NCI-H510A (cell line): ENCODE measurements around the gene CEBPG.

ENCODE experiments used
- DNase-seq: peaks from one replicate; lab custom pipeline; 2025; lab: John Stamatoyannopoulos, UW

The CEBPG gene

DNA sequence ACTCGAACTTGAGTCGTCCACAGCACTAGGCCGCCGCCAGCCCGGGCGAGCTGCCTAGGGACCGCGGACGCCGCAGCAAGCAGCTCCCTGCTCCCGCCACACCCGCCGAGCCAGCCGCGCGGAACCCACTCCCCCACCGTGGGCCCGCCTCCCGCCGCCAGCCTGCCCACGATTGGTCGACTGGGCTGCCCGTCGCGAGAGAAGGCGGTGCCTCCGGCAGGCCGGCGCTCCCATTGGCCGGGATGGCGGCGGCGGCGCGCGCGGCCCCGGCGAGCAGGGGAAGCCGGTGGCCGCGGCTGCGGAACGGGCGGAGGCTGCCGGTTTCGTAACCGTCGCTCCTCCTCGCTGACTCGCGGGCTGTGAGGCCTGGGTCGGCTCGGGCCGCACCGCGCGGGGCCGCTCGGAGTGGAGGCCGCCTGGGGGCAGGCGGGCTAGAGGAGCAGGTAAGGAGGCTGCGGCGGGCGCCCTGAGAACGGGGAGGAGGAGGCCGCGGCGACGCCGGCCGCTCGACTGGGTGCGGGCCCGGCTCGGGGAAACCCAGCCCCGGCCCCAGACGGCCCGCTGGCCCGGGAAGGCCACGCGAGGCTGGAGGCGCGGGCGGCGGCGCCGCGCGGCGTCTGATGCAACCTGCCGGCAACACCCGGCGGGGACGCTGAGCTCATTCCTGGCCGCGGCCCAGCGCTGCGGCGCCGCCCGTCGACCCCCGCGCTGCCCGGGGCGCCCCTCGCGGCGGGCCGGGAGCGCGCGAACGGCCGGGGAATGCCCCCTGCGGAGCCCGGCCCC lies at the start of gene CEBPG:
CEBPG (plus strand) TSS at position 257 of the 783 bp plus-strand sequence. CDS start 5,531 bp downstream, outside the sequence.
- peak; percentile 67 for DNase-seq

DNA sequence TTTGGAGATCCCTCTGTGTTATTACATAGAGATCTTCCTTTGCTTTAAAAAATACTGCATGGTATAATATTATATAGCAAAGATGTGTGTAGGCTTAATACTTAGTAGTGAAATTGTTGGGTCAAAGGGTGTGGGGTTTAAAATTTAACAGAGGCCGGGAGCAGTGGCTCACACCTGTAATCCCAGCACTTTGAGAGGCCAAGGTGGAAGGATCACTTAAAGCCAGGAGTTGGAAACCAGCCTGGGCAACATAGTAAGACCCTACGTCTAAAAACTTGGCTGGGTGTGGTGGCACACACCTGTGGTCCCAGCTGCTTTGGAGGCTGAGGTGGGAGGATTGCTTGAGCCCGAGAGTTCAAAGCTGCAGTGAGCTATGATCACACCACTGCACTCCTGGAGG lies 48.9 kb upstream of the CEBPG start:
- DNase-seq = no peak

DNA sequence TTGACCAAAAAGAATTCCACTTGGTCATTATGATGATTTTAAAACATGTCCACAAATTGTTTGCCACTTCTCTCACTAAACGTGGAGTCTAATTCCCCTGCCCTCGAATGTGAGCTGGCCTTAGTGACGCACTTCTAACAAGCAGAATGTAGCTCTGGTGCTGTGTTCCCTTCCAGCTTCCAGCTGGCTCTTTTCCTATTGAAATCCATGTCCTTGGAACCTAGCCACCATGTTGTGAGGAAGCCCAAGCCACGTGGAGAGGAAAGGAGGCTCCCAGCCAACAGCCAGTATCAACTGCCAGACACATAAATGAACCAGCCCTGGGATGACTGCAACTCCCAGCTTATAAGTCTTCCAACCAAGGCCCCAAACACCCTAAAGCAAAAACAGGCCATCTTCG lies 47.6 kb upstream of the CEBPG start:
- DNase-seq = no peak

DNA sequence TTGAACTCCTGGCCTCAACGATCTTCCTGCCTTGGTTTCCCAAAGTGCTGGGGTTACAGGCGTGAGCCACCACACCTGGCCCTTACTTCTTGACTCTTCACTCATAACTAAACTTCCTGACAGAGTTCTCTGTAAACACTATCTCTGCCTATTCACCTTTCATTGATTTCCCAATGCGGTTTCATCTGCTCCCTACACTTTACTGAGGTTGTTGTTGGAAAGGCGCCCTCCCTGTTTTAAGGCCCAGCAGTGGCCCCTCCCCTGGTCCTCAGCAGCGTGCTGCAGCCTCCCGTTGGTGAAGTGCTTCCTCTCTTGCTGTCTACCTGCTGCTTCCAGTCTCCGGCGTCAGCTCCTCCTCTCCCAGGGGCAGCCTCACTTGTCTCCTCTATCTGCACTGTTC lies 44.4 kb upstream of the CEBPG start:
- no peak for DNase-seq

DNA sequence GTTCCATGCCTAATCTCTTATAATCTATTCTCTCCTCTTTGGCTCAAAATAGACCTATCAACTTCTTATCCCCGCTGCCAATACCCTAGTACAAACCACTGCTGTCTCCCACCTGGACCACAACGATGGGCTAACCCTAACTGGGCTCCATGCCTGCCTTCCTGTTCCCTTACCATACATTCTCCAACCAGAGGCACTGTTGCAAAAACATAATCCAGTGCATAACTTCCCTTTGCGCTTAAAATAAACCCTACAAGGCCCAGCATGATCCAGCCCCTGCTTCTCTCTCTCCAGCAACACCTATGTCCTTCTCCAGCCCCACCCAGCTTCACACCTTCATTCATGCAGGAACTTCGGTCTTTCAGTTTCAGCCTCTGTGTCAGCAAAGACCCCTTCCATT lies 43.8 kb upstream of the CEBPG start:
- DNase-seq = no peak

DNA sequence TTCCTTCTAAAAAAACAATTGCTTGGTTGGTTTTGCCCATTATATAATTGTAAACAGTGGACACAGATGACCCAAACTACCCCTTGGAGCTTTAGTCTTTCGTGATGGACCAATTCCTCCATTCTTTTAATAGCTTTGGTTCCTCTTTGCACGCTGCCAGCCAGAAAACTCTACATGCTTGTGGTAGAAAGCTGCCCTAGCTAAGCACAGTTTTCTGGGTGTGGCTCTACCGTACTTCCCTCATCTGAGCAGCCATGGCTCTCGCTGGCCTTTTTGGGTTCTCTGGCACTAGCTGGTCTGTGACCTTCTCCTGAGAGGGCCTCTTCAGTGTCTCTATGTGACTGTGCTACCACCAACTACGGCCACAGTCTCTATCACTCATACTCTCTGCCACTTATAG lies 41.3 kb upstream of the CEBPG start:
- no peak for DNase-seq

DNA sequence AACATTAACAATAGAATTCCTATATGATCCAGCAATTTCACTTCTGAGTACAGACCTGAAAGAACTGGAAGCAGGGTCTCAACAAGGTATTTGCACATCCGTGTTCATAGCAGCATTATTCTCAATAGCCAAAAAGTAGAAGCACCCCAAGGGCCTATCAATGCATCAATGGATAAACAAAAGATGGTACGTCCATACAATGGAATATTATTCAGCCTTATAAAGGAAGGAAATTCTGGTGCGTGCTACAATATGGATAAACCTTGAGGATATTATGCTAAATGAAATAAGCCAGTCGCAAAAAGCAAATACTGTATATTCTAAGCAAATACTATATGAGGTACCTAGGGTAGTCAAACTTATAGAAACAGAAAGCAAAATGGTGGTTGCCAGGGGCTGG lies 40.4 kb upstream of the CEBPG start:
- DNase-seq = no peak

DNA sequence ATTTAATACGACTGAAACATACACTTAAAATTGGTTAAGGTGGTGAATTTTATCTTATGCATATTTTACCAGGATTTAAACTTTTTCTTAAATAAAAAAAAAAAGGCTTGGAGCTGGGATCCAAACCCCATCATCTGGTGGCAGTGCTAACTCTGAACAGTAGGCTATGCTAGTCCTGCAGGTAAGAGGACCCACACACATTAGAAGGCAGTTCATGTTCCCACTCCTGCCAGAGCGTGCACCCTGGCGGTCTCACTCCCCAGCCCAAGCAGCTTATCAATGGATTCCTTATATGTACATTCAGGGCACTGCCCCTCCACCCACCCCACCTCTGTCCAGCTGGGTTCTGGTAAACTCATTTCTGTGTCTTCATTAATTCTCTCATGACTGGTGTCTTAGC lies 39.9 kb upstream of the CEBPG start:
- DNase-seq = no peak

DNA sequence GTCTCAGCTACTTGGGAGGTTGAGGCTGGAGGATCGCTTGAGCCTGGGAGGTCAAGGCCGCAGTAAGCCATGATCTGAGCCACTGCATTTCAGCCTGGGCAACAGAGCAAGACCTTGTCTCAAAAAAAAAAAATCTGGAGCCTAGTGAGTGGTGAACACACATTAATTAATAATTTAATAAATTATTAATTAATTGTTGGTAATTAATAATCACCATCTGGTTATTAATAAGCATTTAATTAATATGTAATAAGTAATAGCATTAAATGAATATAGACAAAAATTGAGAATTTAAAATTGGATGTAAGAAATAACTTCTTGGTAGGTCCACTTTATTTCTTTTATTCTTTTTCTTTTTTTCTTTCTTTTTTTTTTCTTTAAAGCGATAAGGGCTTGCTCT lies 39.2 kb upstream of the CEBPG start:
- DNase-seq = no peak

DNA sequence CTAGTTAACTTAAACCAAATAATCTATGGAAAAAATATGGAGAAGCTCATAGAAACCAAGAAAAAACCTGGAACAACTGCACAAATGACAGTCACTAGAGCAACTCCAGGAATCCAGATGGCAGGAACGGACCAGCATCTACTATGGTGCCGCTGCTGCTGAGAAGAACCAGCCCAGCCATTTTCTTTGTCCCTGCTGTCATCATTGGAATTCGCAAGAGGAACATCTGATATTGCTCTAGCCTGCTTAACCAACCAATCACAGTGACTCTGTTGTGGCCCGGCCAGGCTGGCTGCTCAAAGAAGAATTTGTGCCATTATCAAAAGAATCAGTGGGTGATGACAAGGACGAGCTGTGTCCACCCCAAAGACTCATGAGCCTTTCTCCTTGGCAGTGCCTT lies 38.1 kb upstream of the CEBPG start:
- no peak for DNase-seq

DNA sequence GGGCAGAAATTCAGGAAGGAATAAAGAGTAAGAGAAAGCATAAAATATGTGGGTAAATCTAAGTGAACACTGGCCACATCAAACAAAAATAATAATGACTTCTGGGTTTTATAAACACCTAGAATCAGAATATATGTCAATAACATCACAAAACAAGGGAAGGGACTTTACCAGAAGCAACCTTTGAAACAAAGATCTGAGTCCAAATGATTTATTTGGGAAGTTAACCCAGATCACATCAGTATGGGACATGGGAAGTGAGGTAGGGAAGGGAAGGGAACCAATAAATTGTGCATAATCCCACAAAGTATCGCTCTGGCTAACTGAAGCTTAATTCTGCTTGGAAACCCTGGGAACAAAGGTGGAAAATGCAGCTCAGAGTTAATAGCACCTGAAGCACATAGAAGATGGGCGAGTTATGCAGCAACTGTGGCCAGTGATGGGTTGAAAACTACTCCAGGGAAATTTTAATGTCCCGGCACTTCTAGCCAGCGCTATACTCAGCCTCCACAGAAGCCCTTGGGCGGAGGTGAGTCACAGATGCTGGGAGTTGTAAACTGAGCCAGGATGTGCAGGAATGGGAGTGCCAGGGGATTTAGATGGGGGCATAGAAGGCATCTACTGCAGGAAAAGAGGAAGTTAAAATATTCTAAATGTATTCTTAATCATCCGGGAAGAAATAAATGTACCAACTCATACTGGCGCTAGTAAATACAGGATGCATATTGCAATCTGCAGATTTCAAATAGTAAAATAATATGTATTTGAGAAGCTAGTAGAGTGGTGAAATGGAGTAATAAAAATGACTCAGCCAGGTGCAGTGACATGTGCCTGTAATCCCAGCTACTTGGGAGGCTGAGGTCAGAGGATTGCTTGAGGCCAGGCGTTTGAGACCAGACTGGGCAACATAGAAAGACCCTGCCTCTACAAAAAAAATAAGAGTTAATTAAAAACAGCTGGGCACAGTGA lies 34.2 kb upstream of the CEBPG start:
- no peak for DNase-seq

DNA sequence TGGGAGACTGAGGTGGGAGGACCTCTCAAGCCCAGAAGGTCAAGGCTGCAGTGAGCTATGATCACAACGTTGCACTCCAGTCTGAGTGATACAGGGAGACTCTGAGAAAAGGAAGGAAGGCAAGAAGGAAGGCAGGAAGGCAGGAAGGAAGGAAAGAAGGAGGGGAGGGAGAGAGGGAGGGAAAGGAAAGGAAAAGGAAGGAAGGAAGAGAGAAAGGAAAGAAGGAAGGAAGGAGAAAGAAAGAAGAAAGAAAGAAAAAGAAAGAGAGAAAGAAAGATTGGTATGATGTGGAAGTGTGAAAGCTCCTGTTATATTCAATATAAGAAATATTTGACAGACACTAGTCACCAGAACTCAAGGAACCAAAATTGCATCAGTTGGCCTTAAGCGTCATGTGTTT lies 32.5 kb upstream of the CEBPG start:
- DNase-seq = no peak

DNA sequence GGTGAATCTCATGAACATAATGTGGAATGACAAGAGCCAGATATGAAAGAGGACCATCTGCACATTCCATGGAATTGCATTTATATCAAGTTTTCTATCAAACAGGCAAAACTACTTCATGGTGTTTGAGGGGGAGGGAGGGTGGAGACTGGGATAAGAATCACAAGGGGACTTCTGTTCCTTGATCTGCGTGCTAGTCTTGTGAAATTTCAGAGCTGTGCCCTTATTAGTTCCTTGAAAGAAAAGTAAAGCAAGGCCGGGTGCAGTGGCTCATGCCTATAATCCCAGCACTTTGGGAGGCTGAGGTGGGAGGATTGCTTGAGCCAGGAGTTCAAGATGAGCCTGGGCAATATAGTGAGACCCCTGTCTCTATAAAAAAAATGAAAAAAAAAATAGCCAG lies 30.2 kb upstream of the CEBPG start:
- no peak for DNase-seq

DNA sequence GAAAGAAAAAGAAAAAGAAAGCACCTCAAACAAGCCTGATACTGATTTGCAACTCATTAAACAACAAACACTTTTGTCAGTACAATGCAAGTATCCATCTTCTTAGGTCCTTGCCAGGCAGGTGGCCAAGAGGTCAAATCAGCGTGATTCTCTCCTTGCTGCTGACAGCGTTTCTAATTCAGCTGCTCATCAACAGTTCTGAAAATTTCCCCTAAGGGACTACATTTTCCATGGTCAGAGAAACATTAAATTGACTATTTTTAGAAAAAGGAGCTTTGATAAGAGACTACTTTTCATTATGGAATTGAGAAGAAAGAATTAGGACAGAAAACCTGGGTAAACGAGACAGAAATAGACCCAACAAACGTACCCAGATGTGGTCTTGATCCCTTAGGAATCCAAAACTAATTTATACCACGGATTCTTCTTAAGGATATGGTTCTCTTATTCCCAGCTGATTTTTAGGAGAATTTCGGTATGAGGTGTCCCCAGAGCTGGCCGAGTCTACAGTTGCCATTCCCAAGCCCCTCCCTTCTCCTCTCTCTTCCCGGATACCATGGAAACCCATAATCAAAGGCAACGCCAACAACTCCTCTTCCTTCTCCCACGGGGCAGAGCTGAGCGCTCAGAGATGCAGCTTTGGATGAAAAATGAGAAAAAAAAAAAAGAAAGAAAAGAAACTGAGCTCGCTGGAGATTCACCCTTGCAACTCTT lies 29.5 kb upstream of the CEBPG start:
- no peak for DNase-seq

DNA sequence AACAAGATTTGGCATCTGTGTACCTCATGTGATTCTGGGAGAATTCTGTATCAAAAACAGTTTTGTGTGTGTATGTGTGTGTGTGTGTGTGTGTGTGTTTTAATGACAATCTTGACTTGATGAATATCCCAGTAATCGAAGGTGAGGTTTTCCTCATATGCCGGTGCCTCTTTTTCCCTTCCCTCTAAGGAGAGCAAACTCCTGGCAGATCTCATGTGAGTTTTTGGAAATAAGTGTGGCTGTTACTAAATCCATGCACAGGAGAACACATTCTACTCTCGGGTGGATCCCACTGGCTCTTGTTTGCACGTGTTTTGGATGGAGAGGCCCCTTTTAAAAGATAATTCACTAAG lies 29.0 kb upstream of the CEBPG start:
- no peak for DNase-seq

DNA sequence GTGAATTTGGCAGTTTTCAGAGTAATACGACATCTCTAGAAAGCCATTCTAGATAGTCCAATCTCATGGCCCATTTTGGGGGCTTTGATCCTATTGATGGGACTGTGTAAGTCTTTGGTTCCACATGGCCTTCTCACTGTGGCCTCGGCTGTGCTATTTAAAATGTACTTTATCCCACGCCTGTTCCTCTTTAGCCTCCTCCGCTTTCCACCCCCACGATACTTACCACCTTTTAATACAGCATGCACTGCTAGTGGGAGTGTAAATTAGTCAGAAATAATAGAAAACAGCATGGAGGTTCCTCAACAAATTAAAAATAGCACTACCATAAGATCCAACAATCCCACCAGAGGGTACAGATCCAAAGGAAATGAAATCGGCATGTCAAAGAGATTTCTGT lies 28.3 kb upstream of the CEBPG start:
- no peak for DNase-seq

DNA sequence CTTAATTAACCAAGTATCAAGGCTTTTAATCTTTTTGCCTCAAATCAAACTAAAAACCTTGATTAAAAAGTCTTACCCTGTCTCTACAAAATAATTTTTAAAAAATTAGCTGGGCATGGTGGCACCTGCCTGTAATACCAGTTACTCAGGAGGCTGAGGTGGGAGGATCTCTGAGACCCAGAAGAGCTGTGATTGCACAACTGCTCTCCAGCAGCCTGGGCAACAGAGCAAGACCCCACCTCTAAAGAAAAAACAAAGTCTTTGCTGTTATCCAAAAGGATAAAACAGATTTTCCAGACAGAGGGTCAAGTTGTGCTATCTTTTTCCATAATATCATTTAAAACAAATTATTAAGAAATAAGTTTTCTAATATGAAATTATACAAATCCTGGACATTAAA lies 26.8 kb upstream of the CEBPG start:
- DNase-seq = no peak

DNA sequence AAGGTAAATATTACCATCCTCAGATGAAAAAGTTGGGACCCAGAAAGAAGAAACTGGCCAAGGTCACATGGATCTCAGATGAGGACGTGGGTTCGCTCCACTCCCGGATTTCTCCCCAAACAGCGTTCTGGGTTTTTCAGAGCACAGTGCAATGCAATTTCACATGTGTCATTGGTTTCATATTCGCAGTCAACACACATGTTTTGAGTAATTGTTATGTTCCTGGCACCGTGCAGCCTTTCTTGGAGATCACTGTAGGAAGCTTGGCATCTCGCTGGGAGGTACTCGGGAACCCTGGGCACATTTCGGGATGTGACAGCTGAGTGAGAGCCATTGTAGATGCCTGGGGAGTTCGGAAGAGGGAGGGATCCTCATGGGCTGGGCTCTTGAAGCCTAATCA lies 26.2 kb upstream of the CEBPG start:
- DNase-seq = no peak

DNA sequence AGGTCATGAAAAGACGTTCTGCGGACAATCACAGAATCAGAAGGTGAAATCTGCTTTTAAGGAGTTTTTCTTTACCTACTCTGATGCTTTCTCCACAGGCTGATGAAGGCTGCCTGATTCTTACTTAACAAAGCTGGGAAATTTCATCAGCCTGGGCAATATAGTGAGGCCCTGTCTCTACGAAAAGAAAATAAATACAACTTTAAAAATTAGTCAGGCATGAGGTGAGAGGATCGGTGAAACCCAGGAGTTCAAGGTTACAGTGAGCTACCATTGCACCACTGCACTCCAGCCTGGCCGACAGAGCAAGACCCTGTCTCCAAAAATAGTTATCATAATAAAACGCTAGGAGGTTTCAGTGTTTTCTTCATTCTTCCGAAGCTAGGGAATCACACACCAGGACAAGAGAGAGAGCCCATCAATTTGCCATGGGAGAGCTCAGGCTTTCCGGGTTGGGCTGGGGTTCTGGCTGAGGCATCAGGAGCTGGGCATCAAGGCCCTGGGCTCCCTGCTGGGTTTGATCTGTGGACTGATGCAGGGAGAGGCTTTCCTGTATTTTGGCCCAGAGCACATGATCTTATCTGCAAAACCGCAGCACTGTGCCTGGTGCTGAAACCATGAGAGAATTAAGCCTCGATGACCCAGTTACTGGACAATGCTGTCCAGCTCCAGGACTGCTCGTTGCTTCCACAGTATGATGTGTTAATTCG lies 25.1 kb upstream of the CEBPG start:
- no peak for DNase-seq

DNA sequence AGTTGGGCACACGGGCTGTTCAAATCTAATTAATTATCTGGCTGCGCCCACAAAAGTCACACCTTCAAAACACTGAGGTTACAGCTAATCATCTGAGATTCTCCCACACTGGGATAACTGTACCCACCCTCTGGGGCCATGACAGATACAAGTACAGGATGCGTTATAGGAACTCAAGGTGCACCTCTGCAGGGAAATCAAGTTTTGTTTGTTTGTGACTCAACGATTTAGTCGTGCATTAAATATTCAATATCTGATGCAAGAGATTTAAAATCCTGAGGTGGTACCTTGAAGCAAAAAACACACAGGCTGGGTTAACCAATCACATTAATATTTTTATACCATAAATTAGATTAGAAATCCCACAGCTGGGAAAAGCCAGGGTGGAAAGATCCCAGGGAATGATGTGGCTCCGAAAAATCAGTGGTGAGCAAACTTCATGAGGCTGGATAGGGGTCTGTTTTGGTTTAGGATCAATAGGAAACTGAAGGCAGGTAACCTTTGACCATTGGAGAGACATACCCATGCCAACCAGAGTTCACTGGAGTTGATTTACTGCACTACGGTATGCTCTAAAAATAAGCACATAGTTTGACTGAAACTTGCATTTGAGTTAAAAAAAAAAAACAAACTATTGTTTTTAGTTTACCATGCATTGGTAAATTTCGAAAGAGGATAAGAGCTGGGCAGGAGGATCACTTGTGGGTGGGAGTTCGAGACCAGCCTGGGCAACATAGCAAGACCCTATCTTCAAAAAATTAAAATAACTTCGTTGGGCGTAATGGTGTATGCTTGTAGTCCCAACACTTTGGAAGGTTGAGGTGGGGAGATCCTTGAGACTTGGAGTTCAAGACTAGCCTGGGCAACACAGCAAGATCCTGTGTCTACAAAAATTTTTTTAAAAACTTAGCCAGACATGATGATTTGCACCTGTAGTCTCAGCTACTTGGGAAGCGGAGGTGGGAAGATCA lies 23.9 kb upstream of the CEBPG start:
- DNase-seq = no peak
